Measurements from ENCODE around the gene SF3B1. TPM values are rescaled to one million over a fixed set of nuclear protein-coding genes. Genes with fewer than 3 reads are reported as not detected.
"Not testable (repeated sequence)": the region's sequence is repeated elsewhere in the genome, so short reads cannot be mapped to it uniquely, and the experiment has no call there.

SF3B1 gene
- total RNA-seq, 4 donors from 2014 or later = 111 to 309 (median 188) TPM

- peaks cover 4 to 62% (median 24%) of the 10 kb centered on the region in 3 donors for H3K4me1 ChIP-seq
- TF ChIP-seq POLR2A (IDR thresholded peaks at IDR 0.05) = no peak
- no peak for TF ChIP-seq POLR2AphosphoS5 (IDR thresholded peaks at IDR 0.05)
- TF ChIP-seq EP300 (IDR thresholded peaks at IDR 0.05) = no peak
- TF ChIP-seq, protein P1, sequence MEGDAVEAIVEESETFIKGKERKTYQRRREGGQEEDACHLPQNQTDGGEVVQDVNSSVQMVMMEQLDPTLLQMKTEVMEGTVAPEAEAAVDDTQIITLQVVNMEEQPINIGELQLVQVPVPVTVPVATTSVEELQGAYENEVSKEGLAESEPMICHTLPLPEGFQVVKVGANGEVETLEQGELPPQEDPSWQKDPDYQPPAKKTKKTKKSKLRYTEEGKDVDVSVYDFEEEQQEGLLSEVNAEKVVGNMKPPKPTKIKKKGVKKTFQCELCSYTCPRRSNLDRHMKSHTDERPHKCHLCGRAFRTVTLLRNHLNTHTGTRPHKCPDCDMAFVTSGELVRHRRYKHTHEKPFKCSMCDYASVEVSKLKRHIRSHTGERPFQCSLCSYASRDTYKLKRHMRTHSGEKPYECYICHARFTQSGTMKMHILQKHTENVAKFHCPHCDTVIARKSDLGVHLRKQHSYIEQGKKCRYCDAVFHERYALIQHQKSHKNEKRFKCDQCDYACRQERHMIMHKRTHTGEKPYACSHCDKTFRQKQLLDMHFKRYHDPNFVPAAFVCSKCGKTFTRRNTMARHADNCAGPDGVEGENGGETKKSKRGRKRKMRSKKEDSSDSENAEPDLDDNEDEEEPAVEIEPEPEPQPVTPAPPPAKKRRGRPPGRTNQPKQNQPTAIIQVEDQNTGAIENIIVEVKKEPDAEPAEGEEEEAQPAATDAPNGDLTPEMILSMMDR (IDR thresholded peaks at IDR 0.05) = no peak
- peak overlapping the region; percentile 77 to 93 for H3K4me3 ChIP-seq
- H3K27me3 ChIP-seq = no peaks in the 10 kb centered on the region
- H3K36me3 ChIP-seq = peaks cover 0 to 10% of the 10 kb centered on the region in 2 donors
- H3K27ac ChIP-seq = peak overlapping the region; percentile 92 to 98 (median 92)
- no peaks in the 10 kb centered on the region for H3K9me3 ChIP-seq
- WGBS, 2 donors (ENCODE audit: low coverage in 1 of 2) = 0 to 1% methylated on average over 8 to 11 of the region's 11 CpGs
- no peak for ATAC-seq
Measured at GRCh38 chr2:197433780-197434438, 919 bp downstream of the SF3B1 start.

GRCh38 chr2:197432527-197432926, 2.3 kb downstream of the SF3B1 start:
- not testable (repeated sequence) for ATAC-seq, H3K9me3 ChIP-seq, H3K27ac ChIP-seq, H3K27me3 ChIP-seq
- Histone ChIP-seq H3K4me1 (peaks cover 4 to 76% (median 28%) of the 10 kb centered on the region in 3 donors), H3K4me3 (peak overlapping the region in 1 of 2 donors; percentile 77), H3K36me3 (peaks cover 0 to 11% of the 10 kb centered on the region in 2 donors)
- WGBS, 2 donors (ENCODE audit: low coverage in 1 of 2) = 67 to 81% methylated on average over 4 of the region's 6 CpGs

- no peak overlapping the region for H3K27ac ChIP-seq
- no peak overlapping the region for H3K4me3 ChIP-seq
- TF ChIP-seq POLR2AphosphoS5 (IDR thresholded peaks at IDR 0.05) (no peak), EP300 (IDR thresholded peaks at IDR 0.05) (no peak), POLR2A (IDR thresholded peaks at IDR 0.05) (no peak)
- TF ChIP-seq, protein P1 (IDR thresholded peaks at IDR 0.05) = no peak
- no peaks in the 10 kb centered on the region for H3K9me3 ChIP-seq
- no peaks in the 10 kb centered on the region for H3K27me3 ChIP-seq
- 64 to 73% methylated on average over 6 of the region's 6 CpGs for WGBS, 2 donors (ENCODE audit: low coverage in 1 of 2)
- H3K4me1 ChIP-seq = peaks cover 4 to 82% (median 29%) of the 10 kb centered on the region in 3 donors
- no peak for ATAC-seq
- peaks cover 0 to 11% of the 10 kb centered on the region in 2 donors for H3K36me3 ChIP-seq
Measured at GRCh38 chr2:197431858-197432257, 3.0 kb downstream of the SF3B1 start.

DNA sequence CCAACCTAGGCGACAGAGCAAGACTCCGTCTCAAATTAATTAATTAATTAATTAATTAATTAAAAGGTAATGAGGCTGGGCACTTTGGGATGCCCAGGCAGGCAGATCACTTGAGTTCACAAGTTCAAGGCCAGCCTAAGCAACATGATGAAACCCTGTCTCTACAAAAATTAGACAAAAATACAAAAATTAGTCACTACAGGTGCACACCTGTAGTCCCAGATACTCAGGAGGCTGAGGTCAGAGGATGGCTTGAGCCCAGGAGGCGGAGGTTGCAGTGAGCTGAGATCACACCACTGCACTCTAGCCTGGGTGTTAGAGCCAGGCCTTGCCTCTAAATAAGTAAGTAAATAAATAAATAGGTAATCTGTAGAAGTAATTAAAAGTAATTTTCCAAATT, 6.8 kb downstream of the SF3B1 start:
- TF ChIP-seq POLR2AphosphoS5 (IDR thresholded peaks at IDR 0.05) (no peak), EP300 (IDR thresholded peaks at IDR 0.05) (no peak), POLR2A (IDR thresholded peaks at IDR 0.05) (no peak)
- TF ChIP-seq, protein P1 (IDR thresholded peaks at IDR 0.05) = no peak
- Histone ChIP-seq H3K36me3 (peaks cover 0 to 19% of the 10 kb centered on the region in 2 donors), H3K4me1 (peaks cover 4 to 100% (median 42%) of the 10 kb centered on the region in 3 donors), H3K4me3 (no peak overlapping the region), H3K9me3 (no peaks in the 10 kb centered on the region), H3K27me3 (no peaks in the 10 kb centered on the region), H3K27ac (no peak overlapping the region)
- no peak for ATAC-seq
- WGBS, 2 donors (ENCODE audit: low coverage in 1 of 2) = 91 to 100% methylated on average over 1 of the region's 3 CpGs

DNA sequence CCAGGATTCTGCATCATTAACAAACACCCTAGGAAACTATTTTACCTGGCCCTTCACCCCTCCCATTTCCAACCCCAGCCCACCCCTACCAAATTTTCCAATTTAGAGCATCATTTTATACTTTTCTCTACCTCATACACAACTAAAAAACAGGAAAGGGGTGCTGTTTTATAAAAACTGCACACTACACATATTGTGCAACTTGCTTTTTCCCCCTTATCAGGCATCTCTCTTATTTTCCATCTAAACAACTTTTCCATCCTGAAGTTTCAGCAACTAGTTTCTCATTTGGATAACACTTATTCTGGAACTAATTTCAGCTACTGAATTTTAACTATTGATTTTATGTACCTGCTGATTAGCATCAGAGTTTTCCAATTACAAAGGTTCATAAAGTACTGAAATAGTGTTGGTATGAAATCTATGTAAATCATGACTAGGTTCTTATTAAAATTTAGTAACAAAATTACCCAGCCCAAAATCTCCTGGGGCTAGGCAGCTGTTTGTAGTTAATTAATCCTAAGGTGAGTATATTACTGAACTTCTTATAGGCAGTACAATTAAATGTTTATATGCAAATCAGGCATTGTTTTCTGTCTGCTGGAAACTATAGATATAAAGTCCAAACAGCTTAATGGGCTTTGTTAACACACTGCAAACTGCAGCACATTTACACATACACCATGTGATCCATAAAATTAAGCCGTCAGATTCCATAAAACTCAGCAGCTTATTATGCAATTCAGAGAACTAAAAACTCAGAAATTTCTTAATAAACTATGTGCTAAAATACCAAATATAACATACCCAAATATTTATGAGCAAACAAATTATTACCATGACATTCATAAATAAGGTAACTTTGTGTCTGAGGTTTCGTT, 7.9 kb downstream of the SF3B1 start:
- WGBS, 2 donors (ENCODE audit: low coverage in 1 of 2) = 67 to 68% methylated on average over 2 of the region's 2 CpGs
- no peak for ATAC-seq
- Histone ChIP-seq H3K27me3 (no peaks in the 10 kb centered on the region), H3K4me1 (peaks cover 2 to 100% (median 33%) of the 10 kb centered on the region in 3 donors), H3K36me3 (peaks cover 0 to 29% of the 10 kb centered on the region in 2 donors), H3K27ac (no peak overlapping the region), H3K9me3 (no peaks in the 10 kb centered on the region), H3K4me3 (no peak overlapping the region)
- TF ChIP-seq POLR2A (IDR thresholded peaks at IDR 0.05) = no peak
- no peak for TF ChIP-seq POLR2AphosphoS5 (IDR thresholded peaks at IDR 0.05)
- no peak for TF ChIP-seq EP300 (IDR thresholded peaks at IDR 0.05)
- TF ChIP-seq, protein P1 (IDR thresholded peaks at IDR 0.05) = no peak

Data from gastroesophageal sphincter (tissue), 4 donors.